ENCODE measurements around the gene ZNF473.
A peak's percentile ranks its signal among the peaks of the same experiment; 100 is the strongest.

The ZNF473 gene

DNA sequence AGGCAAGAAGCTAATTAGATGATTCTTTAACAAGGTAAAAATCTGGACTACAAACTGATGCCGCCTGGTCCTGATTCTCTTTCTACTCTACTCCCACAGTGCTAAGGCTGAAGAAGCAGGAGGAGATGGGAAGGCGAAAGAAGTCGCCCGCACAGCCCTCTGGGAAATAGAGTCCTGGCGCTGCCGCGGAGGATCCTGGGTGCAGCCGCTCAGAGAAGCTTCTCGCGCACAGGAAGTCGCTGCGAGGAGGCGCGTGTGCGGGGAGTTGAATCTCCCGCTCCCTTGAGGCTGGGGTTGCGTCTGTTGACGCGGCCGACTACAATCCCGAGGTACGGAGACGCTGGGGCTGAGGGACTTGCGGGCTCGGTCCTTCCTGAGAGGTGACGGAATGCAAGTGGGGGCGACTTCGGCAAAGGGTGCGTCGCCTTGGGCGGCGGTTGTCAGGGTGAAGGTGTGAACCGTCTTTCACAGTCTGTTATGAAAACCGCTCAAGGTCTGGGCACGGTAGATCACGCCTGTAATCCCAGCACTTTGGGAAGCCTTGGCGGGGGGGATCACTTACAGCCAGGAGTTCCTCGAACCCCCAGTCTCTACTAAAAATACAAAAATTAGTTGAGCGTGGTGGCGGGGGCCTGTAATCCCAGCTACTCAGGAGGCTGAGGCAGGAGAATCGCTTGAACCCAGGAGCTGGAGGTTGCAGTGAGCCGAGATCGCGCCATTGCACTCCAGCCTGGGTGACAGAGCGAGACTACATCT lies at the start of gene ZNF473:
ZNF473 (plus strand) TSS at position 212 of the 756 bp plus-strand sequence. CDS start 5,078 bp downstream, outside the sequence.
- peaks cover 63% of the 10 kb centered on the region for H3K4me1 Mint-ChIP-seq
- H3K4me3 Mint-ChIP-seq, result peak within 1 kb of the TSS; percentile 94 to 96
- H3K27ac Mint-ChIP-seq, result peak within 1 kb of the TSS; percentile 97 to 99

GRCh38 chr19:49976496-49976895 lies 49.3 kb upstream of the ZNF473 start:
- Mint-ChIP-seq H3K4me1 (no peaks in the 10 kb centered on the region), H3K27me3 (no peaks in the 10 kb centered on the region), H3K4me3 (no peak overlapping the region), H3K27ac (no peak overlapping the region), H3K9me3 (no peaks in the 10 kb centered on the region)
- DNase-seq (no peak), ATAC-seq (no peak)

More for the DNA sequence above, at the start of gene ZNF473:
- DNase-seq, result peak; percentile 89 to 93
- peak; percentile 88 for ATAC-seq
- H3K27me3 Mint-ChIP-seq, result no peaks in the 10 kb centered on the region
- H3K9me3 Mint-ChIP-seq, result peaks cover 4 to 6% of the 10 kb centered on the region in 2 donors

DNA sequence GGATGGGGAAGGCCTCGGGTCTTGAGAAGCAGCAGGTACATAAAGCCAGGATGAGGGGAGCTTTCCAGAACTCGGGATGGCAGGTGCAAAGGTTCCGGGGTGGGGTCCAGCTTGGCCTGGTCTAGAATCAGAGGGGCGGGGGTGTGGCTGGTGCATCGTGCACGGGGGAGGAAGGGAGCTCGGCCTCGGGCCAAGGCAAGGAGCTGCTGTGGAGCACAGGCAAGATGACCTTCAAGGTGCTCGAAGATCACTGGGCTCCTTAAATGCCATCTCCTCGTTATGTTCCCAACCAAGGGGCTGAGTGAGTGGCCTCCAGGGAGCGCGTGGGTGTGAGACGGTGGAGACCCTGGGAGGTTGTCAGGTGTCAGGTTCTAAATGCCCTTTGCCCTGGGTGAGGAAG lies 48.7 kb upstream of the ZNF473 start:
- no peaks in the 10 kb centered on the region for H3K4me1 Mint-ChIP-seq
- H3K9me3 Mint-ChIP-seq, result no peaks in the 10 kb centered on the region
- H3K27me3 Mint-ChIP-seq, result no peaks in the 10 kb centered on the region
- DNase-seq, result no peak
- H3K4me3 Mint-ChIP-seq, result no peak overlapping the region
- ATAC-seq, result no peak
- H3K27ac Mint-ChIP-seq, result peak overlapping the region in 1 of 2 donors; percentile 82

DNA sequence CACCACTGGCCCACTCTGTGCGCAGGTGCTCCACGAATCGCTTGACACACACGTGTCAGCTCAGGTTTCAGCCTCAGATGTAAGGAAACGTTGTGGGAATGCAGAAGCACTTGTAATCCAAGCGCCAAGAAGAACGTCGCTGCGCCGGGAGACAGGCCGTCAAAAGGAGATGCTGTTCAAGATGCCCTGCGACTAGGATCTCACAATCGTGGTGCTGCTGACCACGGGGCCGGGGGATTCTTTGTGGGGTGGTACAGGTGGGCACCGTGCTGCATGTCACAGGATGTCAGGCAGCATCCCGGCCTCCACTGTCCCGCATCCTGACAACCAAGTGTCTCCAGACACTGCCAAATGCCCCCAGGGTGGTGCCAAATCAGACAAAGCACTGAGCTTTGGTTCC lies 47.9 kb upstream of the ZNF473 start:
- Mint-ChIP-seq H3K9me3 (no peaks in the 10 kb centered on the region), H3K27ac (no peak overlapping the region), H3K4me1 (no peaks in the 10 kb centered on the region), H3K4me3 (no peak overlapping the region), H3K27me3 (no peaks in the 10 kb centered on the region)
- ATAC-seq (no peak), DNase-seq (no peak)

- no peak overlapping the region for H3K4me3 Mint-ChIP-seq
- ATAC-seq, result no peak
Measured at GRCh38 chr19:49978324-49978723, 47.5 kb upstream of the ZNF473 start.

GRCh38 chr19:49981603-49982593 lies 43.9 kb upstream of the ZNF473 start:
- no peaks in the 10 kb centered on the region for H3K4me1 Mint-ChIP-seq
- H3K27me3 Mint-ChIP-seq, result no peaks in the 10 kb centered on the region
- no peak overlapping the region for H3K4me3 Mint-ChIP-seq
- H3K27ac Mint-ChIP-seq, result no peak overlapping the region
- no peaks in the 10 kb centered on the region for H3K9me3 Mint-ChIP-seq
- ATAC-seq (no peak), DNase-seq (no peak)

More at GRCh38 chr19:49978324-49978723, 47.5 kb upstream of the ZNF473 start:
- DNase-seq, result no peak
- no peaks in the 10 kb centered on the region for H3K27me3 Mint-ChIP-seq
- H3K9me3 Mint-ChIP-seq, result no peaks in the 10 kb centered on the region
- H3K4me1 Mint-ChIP-seq, result no peaks in the 10 kb centered on the region
- H3K27ac Mint-ChIP-seq, result no peak overlapping the region

- H3K4me1 Mint-ChIP-seq, result no peaks in the 10 kb centered on the region
- no peaks in the 10 kb centered on the region for H3K9me3 Mint-ChIP-seq
- DNase-seq, result peak; percentile 73 to 75
- H3K4me3 Mint-ChIP-seq, result no peak overlapping the region
- H3K27ac Mint-ChIP-seq, result no peak overlapping the region
- ATAC-seq, result peak; percentile 87
- no peaks in the 10 kb centered on the region for H3K27me3 Mint-ChIP-seq
Measured at GRCh38 chr19:49983645-49984229, 42.1 kb upstream of the ZNF473 start.

DNA sequence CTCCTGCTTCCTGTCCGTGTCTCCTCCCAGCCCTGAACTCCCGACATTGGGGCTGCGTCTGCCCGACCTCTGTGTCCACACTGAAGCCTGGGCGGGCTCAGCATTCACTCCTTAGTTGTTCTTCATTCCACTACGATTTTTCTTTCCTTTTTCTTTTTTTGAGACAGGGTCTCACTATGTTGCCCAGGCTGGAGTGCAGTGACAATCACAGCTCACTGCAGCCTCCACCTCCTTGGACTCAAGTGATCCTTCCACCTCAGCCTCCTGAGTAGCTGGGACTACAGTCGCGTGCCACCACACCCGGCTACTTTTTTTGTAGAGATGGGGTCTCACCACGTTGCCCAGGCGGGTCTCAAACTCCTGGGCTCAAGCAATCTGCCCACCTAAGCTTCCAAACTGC lies 41.3 kb upstream of the ZNF473 start:
- Mint-ChIP-seq H3K4me1 (no peaks in the 10 kb centered on the region), H3K27me3 (no peaks in the 10 kb centered on the region), H3K9me3 (no peaks in the 10 kb centered on the region), H3K27ac (no peak overlapping the region), H3K4me3 (no peak overlapping the region)
- DNase-seq (no peak), ATAC-seq (no peak)

- Mint-ChIP-seq H3K4me3 (no peak overlapping the region), H3K27me3 (no peaks in the 10 kb centered on the region)
Measured at GRCh38 chr19:49985871-49986270, 39.9 kb upstream of the ZNF473 start.

GRCh38 chr19:49986354-49986753 lies 39.5 kb upstream of the ZNF473 start:
- Mint-ChIP-seq H3K9me3 (no peaks in the 10 kb centered on the region), H3K4me3 (no peak overlapping the region), H3K4me1 (no peaks in the 10 kb centered on the region), H3K27ac (no peak overlapping the region), H3K27me3 (no peaks in the 10 kb centered on the region)
- no peak for DNase-seq
- no peak for ATAC-seq

More at GRCh38 chr19:49985871-49986270, 39.9 kb upstream of the ZNF473 start:
- Mint-ChIP-seq H3K4me1 (no peaks in the 10 kb centered on the region), H3K27ac (no peak overlapping the region), H3K9me3 (no peaks in the 10 kb centered on the region)
- no peak for DNase-seq
- ATAC-seq, result no peak

DNA sequence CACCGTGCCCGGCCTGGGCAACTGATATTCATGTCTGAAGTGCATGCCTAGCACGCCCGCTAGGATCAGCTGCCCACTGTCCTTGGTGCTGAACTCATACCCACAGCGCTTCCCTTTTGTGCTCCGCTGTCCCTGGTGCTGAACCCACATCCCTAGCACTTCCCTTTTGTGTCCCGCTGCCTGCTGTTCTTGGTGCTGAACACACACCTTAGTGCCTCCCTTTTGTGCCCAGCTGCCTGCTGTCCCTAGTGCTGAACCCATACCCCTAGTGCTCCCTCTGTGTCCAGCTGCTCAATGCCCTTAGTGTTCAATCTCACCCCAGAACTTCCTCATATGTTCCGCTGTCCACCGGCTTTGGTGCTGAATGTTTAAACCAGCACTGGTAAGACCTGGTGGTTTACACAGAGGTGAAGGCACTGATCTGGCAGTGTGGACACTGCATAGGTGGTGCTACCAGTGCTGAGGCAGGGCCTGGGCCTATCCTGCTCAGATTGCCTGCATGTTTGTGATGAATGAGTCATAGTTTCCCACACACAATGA lies 38.6 kb upstream of the ZNF473 start:
- H3K4me3 Mint-ChIP-seq, result no peak overlapping the region
- no peak overlapping the region for H3K27ac Mint-ChIP-seq
- H3K4me1 Mint-ChIP-seq, result no peaks in the 10 kb centered on the region
- H3K9me3 Mint-ChIP-seq, result no peaks in the 10 kb centered on the region
- no peaks in the 10 kb centered on the region for H3K27me3 Mint-ChIP-seq
- ATAC-seq, result peak; percentile 71
- peak; percentile 77 to 84 for DNase-seq

GRCh38 chr19:49988007-49988406 lies 37.8 kb upstream of the ZNF473 start:
- H3K27me3 Mint-ChIP-seq, result no peaks in the 10 kb centered on the region
- H3K4me3 Mint-ChIP-seq, result no peak overlapping the region
- H3K27ac Mint-ChIP-seq, result no peak overlapping the region
- H3K4me1 Mint-ChIP-seq, result no peaks in the 10 kb centered on the region
- no peaks in the 10 kb centered on the region for H3K9me3 Mint-ChIP-seq
- ATAC-seq (no peak), DNase-seq (no peak)

DNA sequence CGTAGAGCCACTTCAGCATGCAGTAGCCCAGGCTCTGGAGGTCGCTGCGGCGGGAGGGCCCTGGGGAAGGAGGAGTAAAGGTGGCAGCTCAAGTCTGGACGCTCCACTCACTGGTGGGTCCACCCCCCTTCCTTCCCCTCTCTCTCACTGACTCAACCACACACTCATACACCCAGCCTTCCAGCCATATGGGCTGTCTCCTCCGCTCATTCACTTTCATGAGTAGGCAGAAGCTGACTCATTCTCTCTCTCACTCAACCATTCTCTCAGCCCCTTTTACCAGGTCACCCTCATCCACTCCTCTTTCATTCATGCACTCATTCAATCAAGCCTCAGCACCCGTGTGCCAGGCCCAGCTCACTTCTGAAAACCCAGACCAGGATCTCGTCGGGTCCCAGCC lies 37.4 kb upstream of the ZNF473 start:
- H3K4me3 Mint-ChIP-seq, result no peak overlapping the region
- H3K27ac Mint-ChIP-seq, result no peak overlapping the region
- H3K4me1 Mint-ChIP-seq, result no peaks in the 10 kb centered on the region
- ATAC-seq (no peak), DNase-seq (no peak)
- no peaks in the 10 kb centered on the region for H3K9me3 Mint-ChIP-seq
- H3K27me3 Mint-ChIP-seq, result no peaks in the 10 kb centered on the region

DNA sequence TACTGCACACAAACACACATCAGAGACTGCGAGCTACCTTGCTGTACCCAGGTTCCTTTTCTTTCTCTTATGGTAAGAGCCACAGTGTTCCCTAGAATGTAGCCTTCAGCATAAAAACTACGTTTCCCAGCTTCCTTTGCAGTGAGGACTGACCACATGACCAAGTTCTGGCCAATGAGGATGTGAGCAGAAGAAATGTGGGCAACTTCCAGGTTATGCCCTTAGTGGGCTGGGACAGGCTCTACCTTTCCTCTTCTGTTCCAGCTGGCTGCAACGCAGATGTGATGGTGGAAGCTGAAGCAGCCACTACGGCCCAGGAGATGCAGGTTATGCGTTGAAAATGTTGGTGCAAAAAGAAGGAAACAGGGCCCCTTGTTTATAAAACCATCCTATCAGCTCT lies 28.1 kb upstream of the ZNF473 start:
- Mint-ChIP-seq H3K9me3 (no peaks in the 10 kb centered on the region), H3K27ac (no peak overlapping the region), H3K4me3 (no peak overlapping the region), H3K4me1 (peaks cover 15% of the 10 kb centered on the region), H3K27me3 (no peaks in the 10 kb centered on the region)
- no peak for DNase-seq
- ATAC-seq, result peak; percentile 53

DNA sequence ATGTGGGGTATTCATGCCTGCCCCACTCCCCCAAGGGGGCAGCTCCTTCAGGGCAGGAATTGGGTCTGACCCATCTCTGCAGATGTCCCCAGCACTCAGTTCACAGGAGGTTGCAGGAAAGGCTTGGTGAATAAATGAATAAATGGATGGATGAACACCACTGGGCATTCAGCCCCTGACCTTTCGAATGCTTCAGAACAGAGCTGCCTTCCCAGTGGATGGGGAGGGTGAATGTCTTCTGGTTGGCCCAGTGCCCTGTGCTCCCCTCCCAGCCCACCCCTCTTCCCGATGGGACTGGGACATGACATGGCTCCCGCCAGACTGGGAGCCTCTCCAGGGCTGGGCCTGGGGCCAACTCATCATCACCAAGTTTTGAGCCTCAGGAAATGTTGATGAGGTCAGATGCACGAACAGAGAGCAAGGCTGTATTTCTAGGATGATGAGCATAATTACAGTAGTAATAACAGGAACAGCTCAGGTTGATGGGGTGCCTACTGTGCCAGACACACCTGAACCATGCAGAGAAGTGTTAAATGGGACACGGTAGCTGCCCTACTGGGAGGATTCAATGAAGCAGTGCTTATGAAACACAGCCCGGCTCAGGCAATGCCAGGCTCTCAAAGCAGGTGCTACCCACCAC lies 26.3 kb upstream of the ZNF473 start:
- Mint-ChIP-seq H3K27me3 (no peaks in the 10 kb centered on the region), H3K4me1 (peaks cover 32% of the 10 kb centered on the region), H3K4me3 (no peak overlapping the region), H3K27ac (no peak overlapping the region), H3K9me3 (no peaks in the 10 kb centered on the region)
- DNase-seq (no peak), ATAC-seq (no peak)

All from stimulated activated naive CD8-positive, alpha-beta T cell treated with anti-CD3 and anti-CD28 coated beads, Interleukin-15, amount 100 ng/mL, for 72 hours (primary cell).